ENCODE data around the gene SEMA4B. TPM values are rescaled to one million over a fixed set of nuclear protein-coding genes. Genes with fewer than 3 reads are reported as not detected.

Gene SEMA4B
- total RNA-seq, 1 experiment from 2014 or later = 73.0 TPM

DNA sequence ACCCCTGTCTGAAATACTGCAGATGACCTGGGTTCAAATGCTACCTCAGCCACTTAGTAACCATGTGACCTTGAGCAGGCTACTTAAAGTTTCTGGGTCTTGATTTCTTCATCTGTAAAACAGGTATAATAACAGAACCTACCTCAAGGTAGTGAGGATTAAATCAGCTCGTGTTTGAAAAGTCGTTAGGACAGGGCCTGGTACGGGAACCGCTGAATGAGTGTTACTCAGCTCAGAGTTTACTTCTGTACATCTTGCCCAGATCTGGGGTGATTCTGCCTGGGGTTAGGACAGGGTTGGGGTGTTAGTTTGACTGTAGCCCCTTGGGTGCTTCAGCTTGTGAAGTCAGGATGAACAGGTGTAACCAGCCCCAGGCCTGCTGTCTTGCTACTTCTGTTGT is 1.8 kb downstream of the SEMA4B start:
- TF ChIP-seq, protein P1, sequence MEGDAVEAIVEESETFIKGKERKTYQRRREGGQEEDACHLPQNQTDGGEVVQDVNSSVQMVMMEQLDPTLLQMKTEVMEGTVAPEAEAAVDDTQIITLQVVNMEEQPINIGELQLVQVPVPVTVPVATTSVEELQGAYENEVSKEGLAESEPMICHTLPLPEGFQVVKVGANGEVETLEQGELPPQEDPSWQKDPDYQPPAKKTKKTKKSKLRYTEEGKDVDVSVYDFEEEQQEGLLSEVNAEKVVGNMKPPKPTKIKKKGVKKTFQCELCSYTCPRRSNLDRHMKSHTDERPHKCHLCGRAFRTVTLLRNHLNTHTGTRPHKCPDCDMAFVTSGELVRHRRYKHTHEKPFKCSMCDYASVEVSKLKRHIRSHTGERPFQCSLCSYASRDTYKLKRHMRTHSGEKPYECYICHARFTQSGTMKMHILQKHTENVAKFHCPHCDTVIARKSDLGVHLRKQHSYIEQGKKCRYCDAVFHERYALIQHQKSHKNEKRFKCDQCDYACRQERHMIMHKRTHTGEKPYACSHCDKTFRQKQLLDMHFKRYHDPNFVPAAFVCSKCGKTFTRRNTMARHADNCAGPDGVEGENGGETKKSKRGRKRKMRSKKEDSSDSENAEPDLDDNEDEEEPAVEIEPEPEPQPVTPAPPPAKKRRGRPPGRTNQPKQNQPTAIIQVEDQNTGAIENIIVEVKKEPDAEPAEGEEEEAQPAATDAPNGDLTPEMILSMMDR (IDR thresholded peaks at IDR 0.05; ENCODE audit: unreplicated experiment) = no peak
- Mint-ChIP-seq H3K4me3 (ENCODE audit: low read depth, unreplicated experiment) (peak overlapping the region; percentile 73), H3K9me3 (ENCODE audit: low read depth, unreplicated experiment) (no peaks in the 10 kb centered on the region), H3K27ac (ENCODE audit: unreplicated experiment) (peak overlapping the region; percentile 52), H3K36me3 (ENCODE audit: insufficient read depth, unreplicated experiment) (peaks cover 42% of the 10 kb centered on the region), H3K4me1 (ENCODE audit: low read depth, unreplicated experiment) (peaks cover 19% of the 10 kb centered on the region), H3K27me3 (ENCODE audit: unreplicated experiment) (no peaks in the 10 kb centered on the region)
- CTCF ChIA-PET = interaction anchor here (1.3 to 3.5 kb wide), 2 partner anchors 10 to 12 kb away, joined by 6 to 13 read pairs; no protein-coding TSS in a partner anchor
- no TSS peak for BruUV-seq (replicated peaks)
- intact Hi-C loops (cut with micrococcal nuclease; ENCODE audit: unreplicated experiment) = no loop called here
- no peak for DNase-seq

DNA sequence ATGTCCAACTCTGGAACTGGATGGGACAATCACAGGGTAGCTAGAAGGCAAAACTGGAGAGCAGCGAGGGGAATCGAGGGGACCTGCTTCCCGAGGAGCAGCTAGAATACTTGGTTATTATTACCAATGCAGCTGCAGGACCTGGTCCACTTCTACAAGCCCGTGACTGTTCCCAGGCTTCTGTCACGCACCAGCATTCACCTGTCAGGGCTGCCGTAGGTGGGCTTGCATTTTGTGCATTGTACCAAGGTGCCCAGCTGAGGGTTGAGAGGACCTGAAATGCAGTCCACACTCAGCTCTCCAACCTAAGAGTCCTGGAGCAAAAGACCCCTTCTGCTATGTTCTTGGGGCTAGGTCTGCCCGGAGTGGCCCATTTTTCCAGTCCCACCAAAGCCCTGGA is 2.3 kb downstream of the SEMA4B start:
- H3K36me3 Mint-ChIP-seq (ENCODE audit: insufficient read depth, unreplicated experiment) = peaks cover 43% of the 10 kb centered on the region
- intact Hi-C loops (cut with micrococcal nuclease; ENCODE audit: unreplicated experiment) = no loop called here
- H3K27me3 Mint-ChIP-seq (ENCODE audit: unreplicated experiment) = no peaks in the 10 kb centered on the region
- H3K4me1 Mint-ChIP-seq (ENCODE audit: low read depth, unreplicated experiment) = peaks cover 14% of the 10 kb centered on the region
- BruUV-seq (replicated peaks) = no TSS peak
- no peak for DNase-seq
- H3K9me3 Mint-ChIP-seq (ENCODE audit: low read depth, unreplicated experiment) = no peaks in the 10 kb centered on the region
- peak overlapping the region; percentile 73 for H3K4me3 Mint-ChIP-seq (ENCODE audit: low read depth, unreplicated experiment)
- no peak overlapping the region for H3K27ac Mint-ChIP-seq (ENCODE audit: unreplicated experiment)
- CTCF ChIA-PET = interaction anchor here (3.5 kb wide), 1 partner anchor 9 kb away, joined by 13 read pairs; no protein-coding TSS in a partner anchor
- TF ChIP-seq, protein P1 (IDR thresholded peaks at IDR 0.05; ENCODE audit: unreplicated experiment) = no peak

DNA sequence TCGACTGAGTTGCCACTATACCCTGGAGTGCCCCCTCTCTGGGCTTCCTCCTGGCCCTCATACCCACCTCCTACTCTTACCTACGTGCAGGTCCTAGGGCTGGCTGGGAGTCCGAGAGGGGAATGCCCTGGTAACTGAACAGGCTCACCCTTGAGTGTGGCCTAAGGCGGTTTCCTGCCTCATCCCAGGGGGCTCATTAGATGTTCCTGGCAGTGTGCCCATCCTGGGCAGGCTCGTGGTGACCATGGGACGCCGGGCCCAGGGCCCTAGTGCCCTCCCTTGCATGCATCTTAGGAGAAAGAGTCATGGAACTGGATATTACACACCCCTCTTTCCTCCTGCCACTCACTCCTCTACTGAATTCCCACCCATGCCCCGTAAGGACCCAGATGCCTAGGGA is 2.8 kb downstream of the SEMA4B start:
- H3K27ac Mint-ChIP-seq (ENCODE audit: unreplicated experiment) = no peak overlapping the region
- BruUV-seq (replicated peaks) = no TSS peak

DNA sequence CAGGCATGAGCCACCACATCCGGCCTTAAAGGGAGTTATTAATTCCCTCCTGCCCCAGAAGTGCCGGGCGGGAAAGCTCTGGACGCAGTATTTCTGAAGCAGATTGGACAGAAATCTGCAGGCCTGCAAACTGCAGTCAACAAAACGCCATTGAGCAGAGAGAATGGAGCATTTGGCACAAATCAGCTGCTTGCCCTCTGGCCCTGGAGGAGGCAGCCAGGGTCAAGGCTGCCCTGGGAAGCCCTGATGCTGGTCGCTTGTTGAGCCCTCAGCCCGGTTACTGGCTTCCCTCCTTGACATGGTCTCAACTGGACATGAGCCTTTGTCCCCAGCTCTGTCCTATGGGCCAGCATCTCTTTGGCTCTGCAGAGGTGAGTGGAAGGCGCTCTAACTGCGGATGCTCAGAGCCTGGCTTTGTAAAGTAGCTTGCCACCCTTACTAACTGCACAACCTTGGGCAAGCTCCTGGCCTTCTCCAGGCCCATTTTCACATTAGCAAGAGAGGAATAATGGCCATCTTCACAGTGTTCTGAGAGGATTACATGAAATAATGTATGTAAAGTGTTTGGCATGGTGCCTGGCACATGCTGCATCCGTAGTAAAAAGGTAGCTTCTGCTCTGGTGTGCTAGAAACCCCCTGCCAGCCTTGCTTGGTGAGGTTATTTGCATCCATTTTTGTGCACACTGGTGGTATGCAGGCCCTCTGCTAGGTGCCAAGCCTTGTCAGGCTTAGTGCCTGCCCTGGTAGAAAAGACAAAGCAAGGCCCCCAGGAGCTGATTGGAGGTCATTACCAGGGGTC is 4.1 kb downstream of the SEMA4B start:
- BruUV-seq (replicated peaks) = TSS peak; percentile 1
- Mint-ChIP-seq H3K4me3 (ENCODE audit: low read depth, unreplicated experiment) (no peak overlapping the region), H3K27me3 (ENCODE audit: unreplicated experiment) (no peaks in the 10 kb centered on the region), H3K4me1 (ENCODE audit: low read depth, unreplicated experiment) (peaks cover 22% of the 10 kb centered on the region), H3K27ac (ENCODE audit: unreplicated experiment) (no peak overlapping the region), H3K9me3 (ENCODE audit: low read depth, unreplicated experiment) (no peaks in the 10 kb centered on the region), H3K36me3 (ENCODE audit: insufficient read depth, unreplicated experiment) (peaks cover 61% of the 10 kb centered on the region)
- no peak for DNase-seq
- TF ChIP-seq, protein P1 (IDR thresholded peaks at IDR 0.05; ENCODE audit: unreplicated experiment) = no peak
- intact Hi-C loops (cut with micrococcal nuclease; ENCODE audit: unreplicated experiment) = no loop called here
- CTCF ChIA-PET = no interaction called here

More for the DNA sequence above, 2.8 kb downstream of the SEMA4B start:
- Mint-ChIP-seq H3K9me3 (ENCODE audit: low read depth, unreplicated experiment) (no peaks in the 10 kb centered on the region), H3K4me3 (ENCODE audit: low read depth, unreplicated experiment) (no peak overlapping the region), H3K36me3 (ENCODE audit: insufficient read depth, unreplicated experiment) (peaks cover 47% of the 10 kb centered on the region), H3K27me3 (ENCODE audit: unreplicated experiment) (no peaks in the 10 kb centered on the region), H3K4me1 (ENCODE audit: low read depth, unreplicated experiment) (peaks cover 11% of the 10 kb centered on the region)
- TF ChIP-seq, protein P1 (IDR thresholded peaks at IDR 0.05; ENCODE audit: unreplicated experiment) = no peak
- DNase-seq = no peak
- CTCF ChIA-PET = no interaction called here
- intact Hi-C loops (cut with micrococcal nuclease; ENCODE audit: unreplicated experiment) = no loop called here
